ENCODE results near the gene RAMP3.

The RAMP3 gene

GRCh38 chr7:45122975-45123860 is 34.4 kb upstream of the RAMP3 start:
- no peak for TF ChIP-seq CTCF (IDR thresholded peaks at IDR 0.05; ENCODE audit: insufficient read depth, low read length, missing control alignments)
- no peak overlapping the region for H3K4me3 ChIP-seq (ENCODE audit: low read depth, low read length)
- POLR2A ChIA-PET: no interaction called here
- no peak for DNase-seq (ENCODE audit: low read depth, low spot score)
- CTCF ChIA-PET: interaction anchor here (3.3 kb wide), 1 partner anchor 12 kb away, joined by 25 read pairs; no protein-coding TSS in a partner anchor

GRCh38 chr7:45123913-45124710 is 33.5 kb upstream of the RAMP3 start:
- no peak overlapping the region for H3K4me3 ChIP-seq (ENCODE audit: low read depth, low read length)
- ChIA-PET CTCF (interaction anchor here (3.3 kb wide), 1 partner anchor 11 kb away, joined by 25 read pairs; no protein-coding TSS in a partner anchor), POLR2A (no interaction called here)
- TF ChIP-seq CTCF (IDR thresholded peaks at IDR 0.05; ENCODE audit: insufficient read depth, low read length, missing control alignments): no peak
- no peak for DNase-seq (ENCODE audit: low read depth, low spot score)

GRCh38 chr7:45125193-45125904 is 32.2 kb upstream of the RAMP3 start:
- no peak for TF ChIP-seq CTCF (IDR thresholded peaks at IDR 0.05; ENCODE audit: insufficient read depth, low read length, missing control alignments)
- H3K4me3 ChIP-seq (ENCODE audit: low read depth, low read length): no peak overlapping the region
- no peak for DNase-seq (ENCODE audit: low read depth, low spot score)
- ChIA-PET POLR2A (no interaction called here), CTCF (interaction anchor here (0.9 to 3.3 kb wide), 2 partner anchors 10 to 152 kb away, joined by 3 to 25 read pairs; no protein-coding TSS in a partner anchor)

- ChIA-PET CTCF (interaction anchor here (0.9 to 2.3 kb wide), 2 partner anchors 10 to 153 kb away, joined by 3 to 21 read pairs; no protein-coding TSS in a partner anchor), POLR2A (no interaction called here)
- no peak for TF ChIP-seq CTCF (IDR thresholded peaks at IDR 0.05; ENCODE audit: insufficient read depth, low read length, missing control alignments)
These were observed 31.4 kb upstream of the RAMP3 start for GRCh38 chr7:45126201-45126600.

GRCh38 chr7:45126920-45127319 is 30.7 kb upstream of the RAMP3 start:
- ChIA-PET POLR2A (no interaction called here), CTCF (interaction anchor here (1.1 to 2.3 kb wide), 4 partner anchors 9 to 15 kb away, joined by 3 to 21 read pairs (median 4); partner anchors contain the start of gene TBRG4)
- TF ChIP-seq CTCF (IDR thresholded peaks at IDR 0.05; ENCODE audit: insufficient read depth, low read length, missing control alignments): no peak
- DNase-seq (ENCODE audit: low read depth, low spot score): no peak
- H3K4me3 ChIP-seq (ENCODE audit: low read depth, low read length): no peak overlapping the region

More at GRCh38 chr7:45126201-45126600, 31.4 kb upstream of the RAMP3 start:
- H3K4me3 ChIP-seq (ENCODE audit: low read depth, low read length): no peak overlapping the region
- no peak for DNase-seq (ENCODE audit: low read depth, low spot score)
